Measurements from ENCODE around the gene IKZF1.

GRCh38 chr7:50366311-50366710, 61.8 kb downstream of the IKZF1 start:
- TF ChIP-seq POLR2A (IDR thresholded peaks at IDR 0.05) (no peak), CTCF (IDR thresholded peaks at IDR 0.05) (no peak), POLR2AphosphoS5 (IDR thresholded peaks at IDR 0.05; ENCODE audit: insufficient read depth in 1 of 2, low read depth in 1 of 2) (no peak)
